ACC112 (cell line): ENCODE measurements around the gene TMEM240.
"Not testable (repeated sequence)": the region's sequence is repeated elsewhere in the genome, so short reads cannot be mapped to it uniquely, and the experiment has no call there.

ENCODE experiments used
- H2AFZ ChIP-seq: fragments of 200-600 bp; sonication (generic); one replicate; pipeline ENCODE4 v1.6.0; 2017; ENCODE audit warnings: antibody characterized with exemption, low read length; ENCODE audit not compliant: unreplicated experiment
- H3K27ac ChIP-seq: fragments of 200-600 bp; sonication (generic); 2 replicates; pipeline ENCODE4 v1.5.1; 2014; ENCODE audit warnings: low read depth, mild to moderate bottlenecking, antibody characterized with exemption, low read length, moderate library complexity
- H3K27me3 ChIP-seq: fragments of 200-600 bp; sonication (generic); 2 replicates; pipeline ENCODE4 v1.6.1; 2014; ENCODE audit warnings: mild to moderate bottlenecking, antibody characterized with exemption, low read length, moderate library complexity, mixed read lengths; ENCODE audit not compliant: insufficient read depth
- H3K36me3 ChIP-seq: fragments of 200-600 bp; sonication (generic); 2 replicates; pipeline ENCODE4 v1.6.1; 2016; ENCODE audit warnings: mild to moderate bottlenecking, antibody characterized with exemption, low read length, moderate library complexity, mixed read lengths; ENCODE audit not compliant: insufficient read depth
- H3K4me1 ChIP-seq: fragments of 200-600 bp; sonication (generic); one replicate; pipeline ENCODE4 v1.6.1; 2016; ENCODE audit warnings: low read length, mixed read lengths; ENCODE audit not compliant: insufficient read depth, unreplicated experiment, control insufficient read depth
- H3K4me3 ChIP-seq: fragments of 200-600 bp; sonication (generic); 2 replicates; pipeline ENCODE4 v1.5.1; 2014; ENCODE audit warnings: mild to moderate bottlenecking, low read depth, low read length
- H3K79me2 ChIP-seq: fragments of 200-600 bp; sonication (generic); one replicate; pipeline ENCODE4 v1.6.0; 2016; ENCODE audit warnings: low read length; ENCODE audit not compliant: control insufficient read depth, unreplicated experiment, insufficient read depth

TMEM240 gene

DNA sequence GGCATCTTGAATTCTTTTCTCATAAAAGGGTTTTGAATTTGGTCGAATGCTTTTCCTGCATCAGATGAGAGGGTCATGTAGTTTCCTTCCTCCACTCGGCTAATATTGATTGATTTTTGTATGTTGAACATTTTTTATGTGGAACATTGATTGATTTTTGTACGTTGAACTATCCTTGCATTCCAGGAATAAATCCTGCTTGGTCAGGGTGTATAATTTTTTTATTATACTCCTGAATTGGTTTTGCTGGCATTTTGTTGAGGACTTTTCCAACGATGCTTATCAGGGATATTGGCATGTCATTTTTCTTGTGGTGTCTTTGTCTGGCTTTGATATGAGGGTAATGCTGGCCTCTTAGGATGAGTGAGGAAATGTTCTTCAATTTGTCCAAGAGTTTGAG, 8.5 kb downstream of the TMEM240 start:
- H3K27me3 ChIP-seq = no peaks in the 10 kb centered on the region

DNA sequence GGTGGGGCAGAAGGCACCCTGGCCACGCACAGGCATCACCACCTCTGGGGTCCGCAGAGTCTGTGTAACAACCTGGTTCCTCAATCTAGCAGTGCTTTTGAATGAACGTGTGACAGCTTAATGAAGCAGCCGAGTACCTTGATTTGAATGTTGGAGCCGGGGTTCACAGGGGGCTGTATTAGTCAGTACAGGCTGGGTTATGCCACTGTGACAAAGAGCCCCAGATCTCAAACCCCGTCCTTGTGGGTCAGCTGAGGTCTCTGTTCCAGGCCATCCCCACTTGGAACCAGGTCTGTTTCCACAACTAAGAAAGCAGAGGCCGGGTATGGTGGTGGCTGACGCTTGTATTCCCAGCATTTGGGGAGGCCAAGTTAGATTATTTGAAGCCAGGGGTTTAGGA, 10.5 kb downstream of the TMEM240 start:
- Histone ChIP-seq H3K27ac (no peak overlapping the region), H3K27me3 (no peaks in the 10 kb centered on the region), H3K36me3 (peaks cover 23% of the 10 kb centered on the region), H2AFZ (no peak overlapping the region), H3K4me3 (no peak overlapping the region), H3K79me2 (no peaks in the 10 kb centered on the region), H3K4me1 (no peaks in the 10 kb centered on the region)

More for the DNA sequence above, 8.5 kb downstream of the TMEM240 start:
- Histone ChIP-seq H3K4me3 (no peak overlapping the region), H2AFZ (no peak overlapping the region), H3K36me3 (peaks cover 23% of the 10 kb centered on the region), H3K27ac (no peak overlapping the region), H3K4me1 (no peaks in the 10 kb centered on the region), H3K79me2 (no peaks in the 10 kb centered on the region)

DNA sequence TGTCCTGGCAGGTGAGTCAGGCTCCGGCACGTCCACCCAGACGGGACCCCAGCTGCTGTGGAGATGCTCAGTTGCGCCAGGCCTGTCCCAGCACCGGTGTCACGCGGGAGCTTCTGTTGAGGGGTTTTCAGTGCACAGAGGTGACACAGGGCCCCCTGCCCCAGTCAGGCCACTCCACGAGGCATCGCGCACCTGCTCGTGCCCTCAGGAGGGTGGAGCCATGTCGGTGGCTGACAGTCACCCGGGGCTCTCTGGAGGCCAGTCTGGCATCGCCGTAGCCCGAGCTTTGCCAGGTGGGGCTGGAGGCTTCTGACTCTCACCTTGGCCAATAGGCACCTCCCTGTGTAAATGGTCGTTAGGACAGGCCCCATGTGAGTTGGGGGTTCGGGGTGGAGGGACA, 11.1 kb downstream of the TMEM240 start:
- Histone ChIP-seq H3K4me1 (no peaks in the 10 kb centered on the region), H3K4me3 (no peak overlapping the region), H3K27me3 (no peaks in the 10 kb centered on the region), H3K79me2 (no peaks in the 10 kb centered on the region), H3K27ac (no peak overlapping the region), H2AFZ (no peak overlapping the region), H3K36me3 (peaks cover 23% of the 10 kb centered on the region)

DNA sequence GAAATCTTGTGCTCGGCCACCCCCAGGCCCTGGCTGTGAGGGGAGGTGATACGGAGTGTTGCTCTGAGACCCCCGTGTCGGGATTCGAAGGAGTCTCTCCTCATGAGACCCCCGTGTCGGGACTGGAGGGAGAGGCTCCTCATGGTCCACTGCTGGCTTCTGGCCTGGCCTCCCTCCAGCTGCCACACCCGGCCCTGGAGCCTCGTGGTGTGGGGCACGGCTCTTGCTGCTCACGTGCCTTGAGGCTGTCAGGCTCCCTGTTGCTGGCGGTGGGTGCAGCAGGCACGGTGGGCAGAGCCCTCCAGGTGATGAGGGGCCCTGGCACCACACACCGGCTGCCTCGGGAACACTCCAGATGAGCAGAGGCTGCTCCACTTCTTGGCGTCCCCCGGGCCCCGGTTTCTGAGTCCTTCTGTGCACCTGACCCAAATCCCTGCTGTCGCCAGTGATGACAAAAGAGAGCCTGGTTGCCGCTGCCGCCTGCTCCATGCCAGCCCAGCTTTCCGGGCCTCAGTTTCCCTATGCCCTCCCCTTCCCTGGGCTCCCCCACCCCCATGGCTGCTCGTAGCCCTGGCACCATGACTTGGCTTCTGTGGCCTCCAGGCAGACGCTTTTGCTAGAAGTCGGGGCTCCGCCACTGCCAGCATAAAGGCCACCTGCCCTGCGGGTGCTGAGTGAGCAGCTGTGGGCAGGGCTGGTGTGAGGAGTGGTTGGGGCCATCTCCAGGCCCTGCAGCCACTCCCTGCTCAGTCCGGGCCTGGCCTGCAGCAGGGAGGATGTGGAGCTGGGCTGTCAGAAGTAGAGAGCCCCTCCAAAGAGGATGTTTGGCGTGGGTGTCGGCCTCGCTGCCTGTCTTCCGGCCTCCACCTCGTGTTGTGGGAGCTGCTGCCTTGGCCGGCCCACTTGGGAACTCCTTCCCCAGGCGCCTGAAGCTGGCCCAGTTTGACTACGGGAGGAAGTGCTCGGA, 11.8 kb downstream of the TMEM240 start:
- no peak overlapping the region for H3K4me3 ChIP-seq
- peaks cover 23% of the 10 kb centered on the region for H3K36me3 ChIP-seq
- no peak overlapping the region for H2AFZ ChIP-seq
- H3K4me1 ChIP-seq = no peaks in the 10 kb centered on the region
- no peaks in the 10 kb centered on the region for H3K79me2 ChIP-seq
- H3K27me3 ChIP-seq = no peaks in the 10 kb centered on the region
- no peak overlapping the region for H3K27ac ChIP-seq

DNA sequence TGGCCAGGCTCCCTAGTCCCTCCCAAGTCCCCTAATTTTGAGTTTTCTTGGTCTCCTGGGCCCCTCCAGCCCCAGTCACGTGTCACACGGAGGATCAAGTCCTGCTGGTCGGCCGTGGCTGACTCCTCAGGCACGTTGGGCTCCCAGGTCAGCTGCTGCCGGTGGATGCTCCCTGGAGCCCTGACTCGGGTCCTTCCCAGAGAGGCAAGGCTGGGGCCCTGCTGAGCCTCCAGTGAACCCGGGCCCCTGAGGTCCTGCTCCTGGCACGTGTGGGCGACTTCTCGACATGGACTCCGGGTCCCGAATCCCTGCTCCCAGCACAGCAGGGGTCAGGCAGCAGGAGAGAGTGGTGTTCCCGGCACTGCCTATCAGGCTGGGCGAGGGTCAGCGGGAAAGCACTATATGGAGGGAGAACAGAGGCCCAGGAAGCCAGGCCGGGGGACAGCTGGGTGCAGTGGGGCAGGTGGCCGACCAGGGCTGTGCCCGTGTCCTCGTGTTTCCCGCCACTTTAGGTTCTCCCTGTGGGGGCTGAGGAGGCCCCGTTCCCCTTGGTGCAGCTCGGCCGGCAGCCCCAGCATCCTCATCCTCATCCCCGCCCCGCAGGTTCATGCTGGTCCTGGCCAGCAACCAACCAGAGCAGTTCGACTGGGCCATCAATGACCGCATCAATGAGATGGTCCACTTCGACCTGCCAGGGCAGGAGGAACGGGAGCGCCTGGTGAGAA, 13.2 kb downstream of the TMEM240 start:
- no peaks in the 10 kb centered on the region for H3K27me3 ChIP-seq
- no peaks in the 10 kb centered on the region for H3K79me2 ChIP-seq
- H3K4me1 ChIP-seq = no peaks in the 10 kb centered on the region
- no peak overlapping the region for H3K27ac ChIP-seq
- peaks cover 19% of the 10 kb centered on the region for H3K36me3 ChIP-seq
- no peak overlapping the region for H2AFZ ChIP-seq
- H3K4me3 ChIP-seq = no peak overlapping the region

DNA sequence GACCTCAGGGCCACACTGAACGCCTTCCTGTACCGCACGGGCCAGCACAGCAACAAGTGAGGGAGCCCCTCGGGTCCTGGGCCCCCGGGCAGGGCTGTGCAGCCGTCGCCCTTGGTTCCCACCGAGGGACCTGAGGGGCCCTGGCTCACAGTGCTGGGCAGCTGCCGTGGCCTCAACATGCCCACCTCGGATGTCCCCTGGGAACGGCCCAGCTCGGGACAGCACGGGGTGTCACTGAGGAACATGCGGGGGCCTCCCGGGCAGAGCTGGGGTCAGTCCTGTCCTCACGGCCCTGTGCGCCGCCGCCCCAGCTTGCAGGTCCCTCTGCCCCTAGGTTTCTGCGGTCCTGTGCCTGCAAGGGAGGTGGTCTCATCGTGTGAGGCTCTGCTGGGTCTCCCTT, 13.9 kb downstream of the TMEM240 start:
- H3K36me3 ChIP-seq = peaks cover 22% of the 10 kb centered on the region
- not testable (repeated sequence) for H3K4me3 ChIP-seq, H2AFZ ChIP-seq, H3K4me1 ChIP-seq, H3K79me2 ChIP-seq, H3K27me3 ChIP-seq, H3K27ac ChIP-seq

DNA sequence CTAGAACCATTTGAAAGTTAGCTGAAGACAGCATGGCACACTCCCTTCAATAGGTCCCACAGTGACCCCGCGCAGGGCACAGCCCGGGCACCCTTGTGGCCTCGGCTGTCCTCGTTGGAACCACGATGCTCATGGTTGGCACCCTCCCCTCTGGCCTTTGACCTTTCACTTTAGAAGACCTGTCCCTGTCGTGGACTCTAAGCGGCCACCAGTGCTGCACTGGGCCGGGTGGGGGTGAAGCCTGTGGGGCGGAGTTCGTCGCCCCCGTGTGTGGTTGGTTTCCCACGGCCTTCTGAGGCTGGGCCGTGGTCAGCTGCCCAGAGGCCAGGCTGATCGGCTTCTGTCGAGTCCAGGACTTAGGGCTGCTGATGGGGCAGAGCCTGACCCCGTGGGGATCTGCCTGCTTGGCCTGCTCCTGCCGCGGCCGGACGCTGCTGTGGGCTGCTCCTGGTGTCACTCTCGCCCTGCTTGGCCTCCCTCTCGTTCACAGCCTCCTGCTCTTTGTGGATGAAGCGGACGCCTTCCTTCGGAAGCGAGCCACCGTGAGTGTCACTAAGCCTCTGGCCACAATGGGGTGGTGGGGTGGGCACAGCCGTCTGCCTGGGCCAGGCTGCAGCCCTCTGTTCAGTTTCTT, 15.6 kb downstream of the TMEM240 start:
- not testable (repeated sequence) for H3K4me3 ChIP-seq, H2AFZ ChIP-seq, H3K79me2 ChIP-seq, H3K4me1 ChIP-seq, H3K27me3 ChIP-seq, H3K27ac ChIP-seq
- peaks cover 21% of the 10 kb centered on the region for H3K36me3 ChIP-seq

DNA sequence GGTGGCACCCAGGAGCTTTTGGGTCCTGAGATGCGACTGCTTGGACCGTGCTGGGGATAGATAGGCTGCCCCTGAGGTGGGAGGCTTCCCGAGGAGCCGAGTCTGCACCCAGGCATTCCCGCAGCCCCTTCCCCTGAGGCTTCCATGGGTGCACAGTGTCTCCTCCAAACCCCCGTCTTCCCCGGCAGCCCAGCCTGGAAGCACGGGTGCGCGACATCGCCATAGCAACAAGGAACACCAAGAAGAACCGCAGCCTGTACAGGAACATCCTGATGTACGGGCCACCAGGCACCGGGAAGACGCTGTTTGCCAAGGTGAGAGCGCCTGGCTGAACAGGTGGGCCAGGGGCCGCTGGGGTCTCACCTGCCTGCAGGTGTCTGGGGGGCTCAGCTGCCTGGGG, 16.8 kb downstream of the TMEM240 start:
- peaks cover 10% of the 10 kb centered on the region; the same call in 1 of the 2 replicates for H3K36me3 ChIP-seq
- H3K4me1 ChIP-seq, H3K27me3 ChIP-seq, H3K4me3 ChIP-seq, H3K79me2 ChIP-seq, H3K27ac ChIP-seq, H2AFZ ChIP-seq: not testable (repeated sequence)

DNA sequence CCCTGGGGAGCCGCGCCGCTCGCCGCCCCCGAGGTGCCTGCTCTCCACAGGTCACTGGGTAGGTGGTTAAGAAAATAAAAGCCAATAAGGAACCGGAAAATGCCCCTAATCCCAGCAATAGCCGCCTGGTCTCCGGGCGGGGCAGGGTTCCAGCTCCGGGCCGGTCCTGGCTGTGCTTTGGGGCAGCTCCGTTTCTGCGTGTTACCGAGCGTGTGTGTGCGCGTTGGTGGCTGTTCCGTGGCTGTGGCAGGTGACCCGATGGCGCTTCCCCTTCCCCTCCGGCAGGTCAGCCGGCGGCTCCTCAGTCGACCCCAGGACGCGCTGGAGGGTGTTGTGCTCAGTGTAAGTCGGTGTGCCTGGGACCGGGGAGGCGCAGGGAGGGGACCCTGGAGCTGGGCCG, 17.2 kb downstream of the TMEM240 start:
- not testable (repeated sequence) for H3K79me2 ChIP-seq, H2AFZ ChIP-seq, H3K27me3 ChIP-seq, H3K4me1 ChIP-seq, H3K4me3 ChIP-seq, H3K27ac ChIP-seq, H3K36me3 ChIP-seq

DNA sequence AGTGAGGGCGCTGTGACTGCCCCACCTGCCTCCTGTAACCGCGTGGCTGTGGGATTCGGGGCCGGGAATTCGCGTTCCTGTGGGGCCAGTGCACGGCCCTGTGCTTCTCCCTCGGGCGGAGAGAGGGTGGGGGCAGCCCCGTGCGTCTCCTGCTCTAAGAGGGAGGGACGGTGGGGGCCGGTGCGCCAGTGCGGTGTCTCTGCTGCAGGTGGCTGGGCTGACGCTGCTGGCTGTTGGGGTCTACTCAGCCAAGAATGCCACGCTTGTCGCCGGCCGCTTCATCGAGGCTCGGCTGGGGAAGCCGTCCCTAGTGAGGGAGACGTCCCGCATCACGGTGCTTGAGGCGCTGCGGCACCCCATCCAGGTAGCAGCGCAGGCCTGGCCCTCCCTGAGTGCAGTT, 17.9 kb downstream of the TMEM240 start:
- H2AFZ ChIP-seq, H3K27ac ChIP-seq, H3K4me1 ChIP-seq, H3K36me3 ChIP-seq, H3K4me3 ChIP-seq, H3K79me2 ChIP-seq, H3K27me3 ChIP-seq: not testable (repeated sequence)
